Gastroesophageal sphincter (tissue), 3 donors: Measurements from ENCODE around the gene BCL6.

Experiments
- CTCF ChIP-seq, 4 experiments: fragments of 200-600 bp in 2 of 4; fragments of 450-650 bp in 2 of 4; sonication (generic) in 1 of 4; IDR thresholded peaks; one replicate each; pipeline ENCODE4 v1.5.1; 2017 to 2019; ENCODE audit warnings: antibody characterized with exemption in 4 of 4, mild to moderate bottlenecking in 2 of 4, moderate library complexity in 2 of 4
- EP300 ChIP-seq: sonication (generic); formaldehyde crosslinking; IDR thresholded peaks from one replicate; pipeline ENCODE4 v1.6.1; 2017; ENCODE audit warnings: antibody characterized with exemption, mild to moderate bottlenecking
- POLR2A ChIP-seq, 2 donors: fragments of 450-650 bp; IDR thresholded peaks; one replicate each; pipeline ENCODE4 v1.6.1; 2017; ENCODE audit warnings: antibody characterized with exemption in 2 of 2, mild to moderate bottlenecking in 2 of 2, moderate library complexity in 1 of 2

- TF ChIP-seq CTCF (IDR thresholded peaks at IDR 0.05) (no peak), EP300 (no peak), POLR2A (IDR thresholded peaks at IDR 0.05) (no peak)
Observed at GRCh38 chr3:187767266-187768012, 22.2 kb upstream of the BCL6 start.
